Stimulated activated CD8-positive, alpha-beta memory T cell treated with anti-CD3 and anti-CD28 coated beads, Interleukin-4, amount 100 ng/mL, for 48 hours (primary cell): Measurements from ENCODE around the gene ACKR3.

Source experiments
- DNase-seq: peaks from one replicate; pipeline ENCODE4 v3.0.0-alpha.2; 2020

Gene ACKR3

DNA sequence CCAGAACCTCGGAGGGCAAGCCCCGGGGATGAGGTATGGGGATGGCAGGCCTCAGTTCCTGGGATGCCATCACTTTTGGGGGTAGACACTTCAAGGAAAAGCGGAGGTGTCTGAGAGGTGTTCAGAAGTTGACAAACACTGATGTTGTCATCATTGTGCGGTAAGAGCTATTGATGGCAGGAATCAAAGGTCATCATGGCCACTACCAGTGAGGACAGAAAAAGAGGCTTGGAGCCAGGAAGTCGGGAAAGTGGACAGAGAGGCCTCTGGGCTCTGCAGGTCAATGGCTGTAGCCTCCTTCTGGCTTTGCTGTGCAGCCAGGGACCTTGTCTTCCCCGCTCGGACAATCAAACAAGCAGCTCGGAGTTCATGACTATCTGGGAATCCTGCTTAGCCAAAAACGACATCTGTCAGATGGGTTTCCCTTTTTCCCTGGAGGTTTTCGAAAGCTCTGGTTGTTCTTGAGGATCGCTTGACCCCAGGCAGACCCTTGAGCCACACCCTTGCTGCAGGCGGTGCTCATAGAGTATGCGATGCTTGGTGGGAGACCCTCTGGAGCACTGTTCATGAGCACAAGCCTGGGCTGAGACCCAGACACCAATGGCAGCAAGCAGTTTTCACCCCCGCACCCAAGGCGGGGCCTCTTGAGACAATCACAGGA, 19.4 kb downstream of the ACKR3 start:
- no peak for DNase-seq

DNA sequence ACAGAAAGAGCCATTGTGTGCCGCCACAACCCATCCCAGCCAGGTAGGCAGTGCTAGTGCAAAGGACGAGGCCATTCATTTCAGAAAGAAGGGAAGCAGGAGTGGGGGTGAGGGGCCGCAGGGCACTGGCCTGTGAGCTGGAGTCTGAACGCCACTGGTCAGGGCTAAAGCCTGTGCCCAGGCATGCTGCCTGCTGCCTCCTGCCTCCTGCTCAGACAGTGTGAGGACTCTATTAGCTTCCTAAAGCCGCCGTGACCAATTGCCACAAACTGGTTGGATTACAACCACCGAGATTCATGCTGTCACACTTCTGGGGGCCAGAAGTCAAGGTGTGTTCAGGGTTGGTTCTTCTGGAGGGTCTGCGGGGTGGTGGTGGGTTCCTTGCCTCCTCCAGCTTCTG, 21.2 kb downstream of the ACKR3 start:
- DNase-seq, result no peak

DNA sequence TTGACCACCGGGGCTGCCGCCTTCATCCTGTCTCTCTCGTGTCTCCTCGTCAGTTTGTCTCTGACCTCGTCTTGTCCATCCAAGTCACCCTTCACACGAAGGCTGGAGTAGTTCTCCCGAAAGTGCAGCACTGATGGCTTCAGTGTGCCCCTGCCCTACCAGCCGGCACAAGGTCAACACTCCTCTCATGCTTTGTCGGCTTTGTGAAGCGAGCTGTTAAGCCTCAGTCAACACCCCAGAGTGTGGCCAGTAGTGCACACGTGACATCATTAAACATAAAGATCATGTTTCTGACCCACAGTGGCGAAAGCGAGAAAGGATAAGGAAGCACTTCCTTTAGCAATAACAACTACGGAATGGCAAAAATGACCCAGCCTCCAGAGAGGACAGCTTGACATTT, 23.2 kb downstream of the ACKR3 start:
- no peak for DNase-seq

DNA sequence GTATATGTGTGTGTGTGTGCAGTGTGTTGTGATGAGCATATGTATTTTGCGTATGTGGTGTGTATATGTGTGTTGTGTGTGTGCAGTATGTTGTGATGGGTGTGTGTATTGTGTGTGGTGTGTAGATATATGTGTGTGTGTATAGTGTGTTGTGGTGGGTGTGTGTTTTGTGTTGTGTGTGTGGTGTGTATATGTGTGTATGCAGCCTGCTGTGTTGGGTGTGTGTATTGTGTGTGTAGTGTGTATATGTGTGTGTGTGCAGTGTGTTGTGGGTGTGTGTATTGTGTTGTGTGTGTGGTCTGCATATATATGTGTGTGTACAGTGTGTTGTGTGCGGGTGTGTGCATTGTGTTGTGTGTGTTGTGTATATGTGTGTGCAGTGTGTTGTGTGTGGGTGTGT, 23.9 kb downstream of the ACKR3 start:
- no peak for DNase-seq

DNA sequence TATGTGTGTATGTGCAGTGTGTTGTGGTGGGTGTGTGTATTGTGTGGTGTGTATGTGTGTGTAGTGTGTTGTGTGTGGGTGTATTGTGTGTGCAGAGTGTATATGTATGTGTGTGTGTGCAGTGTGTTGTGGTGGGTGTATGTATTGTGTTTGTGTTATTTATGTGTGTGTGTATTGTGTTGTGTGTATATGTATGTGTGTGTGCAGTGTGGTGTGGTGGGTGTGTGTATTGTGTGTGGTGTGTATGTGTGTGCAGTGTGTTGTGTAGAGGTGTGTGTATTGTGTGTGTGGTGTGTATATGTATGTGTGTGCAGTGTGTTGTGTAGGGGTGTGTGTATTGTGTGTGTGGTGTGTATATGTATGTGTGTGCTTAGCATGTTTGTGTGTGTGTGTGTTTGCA, 24.3 kb downstream of the ACKR3 start:
- DNase-seq, result no peak

DNA sequence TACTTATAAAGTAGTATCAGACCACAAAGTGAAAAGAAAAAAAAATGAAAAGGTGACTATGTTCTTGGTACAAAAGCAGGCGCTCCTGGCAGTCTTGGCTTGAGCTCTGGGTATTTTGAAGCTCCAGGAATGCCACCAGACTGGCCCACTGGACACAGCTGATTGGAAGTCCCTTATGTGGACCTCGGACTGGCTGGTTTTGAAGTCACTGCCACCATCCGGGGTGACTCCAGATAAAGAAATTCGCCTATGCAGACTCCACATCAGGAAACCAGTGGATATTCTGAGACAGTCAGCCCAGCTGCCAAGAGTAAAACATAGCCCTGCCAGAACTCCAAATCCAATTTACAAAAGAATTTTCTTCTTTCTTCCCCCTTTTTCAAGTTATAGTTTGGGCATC, 28.0 kb downstream of the ACKR3 start:
- DNase-seq, result no peak

DNA sequence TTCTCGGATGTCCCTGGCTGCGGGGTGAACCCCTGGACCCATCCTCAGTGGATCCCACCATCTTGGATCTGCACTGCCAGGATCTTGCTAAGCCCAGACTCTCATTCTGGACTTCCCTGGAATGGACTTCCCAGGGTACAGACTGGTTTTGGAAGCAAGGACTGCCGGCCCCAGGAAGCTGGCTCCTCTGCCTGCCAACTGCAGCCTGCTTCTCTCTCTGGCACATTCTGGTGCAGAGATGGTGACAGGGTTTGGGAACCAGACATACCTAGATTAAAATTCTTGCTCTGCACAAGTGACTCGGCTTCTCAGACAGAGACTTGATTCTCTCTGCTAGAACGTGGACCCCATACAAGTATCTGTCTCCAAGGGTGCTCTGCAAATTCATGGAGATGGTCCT, 29.4 kb downstream of the ACKR3 start:
- DNase-seq, result no peak

DNA sequence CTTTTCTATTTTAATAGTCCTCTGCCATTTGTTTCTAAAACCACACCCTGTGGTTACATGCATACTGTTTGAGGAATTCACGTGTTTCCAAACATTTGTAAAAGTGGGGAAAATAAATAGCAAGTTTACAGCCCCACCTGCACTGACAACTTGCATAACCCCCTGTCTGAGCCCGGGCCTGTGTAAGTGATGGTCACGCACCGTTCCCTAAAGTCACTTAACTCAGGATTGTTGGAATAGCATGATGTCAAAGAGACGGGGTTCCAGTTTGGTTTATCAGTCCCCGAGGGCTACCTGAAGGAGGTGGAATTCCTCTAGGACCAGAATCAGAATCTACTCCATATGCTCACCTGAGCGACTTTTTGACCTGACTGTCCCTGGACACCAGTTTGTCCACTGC, 30.5 kb downstream of the ACKR3 start:
- no peak for DNase-seq

DNA sequence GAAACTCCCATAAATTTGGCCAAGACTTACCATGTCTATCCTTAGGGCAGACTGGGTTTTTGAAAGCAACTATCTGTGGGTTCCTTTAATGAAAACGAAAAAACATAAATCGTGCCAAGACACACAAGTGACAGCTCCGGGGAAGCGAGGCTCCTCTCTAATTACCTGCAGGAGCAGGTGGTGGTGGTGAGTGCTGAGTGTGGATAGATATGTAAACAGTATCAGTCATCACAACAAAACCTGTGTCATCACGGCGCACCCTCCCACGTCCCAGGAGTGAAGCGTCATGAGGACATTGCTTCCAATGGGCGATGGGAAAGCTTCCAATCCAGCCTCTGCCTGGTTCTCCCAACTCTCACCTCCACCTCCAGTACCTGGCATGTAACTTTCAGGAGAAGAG, 31.3 kb downstream of the ACKR3 start:
- DNase-seq, result no peak

DNA sequence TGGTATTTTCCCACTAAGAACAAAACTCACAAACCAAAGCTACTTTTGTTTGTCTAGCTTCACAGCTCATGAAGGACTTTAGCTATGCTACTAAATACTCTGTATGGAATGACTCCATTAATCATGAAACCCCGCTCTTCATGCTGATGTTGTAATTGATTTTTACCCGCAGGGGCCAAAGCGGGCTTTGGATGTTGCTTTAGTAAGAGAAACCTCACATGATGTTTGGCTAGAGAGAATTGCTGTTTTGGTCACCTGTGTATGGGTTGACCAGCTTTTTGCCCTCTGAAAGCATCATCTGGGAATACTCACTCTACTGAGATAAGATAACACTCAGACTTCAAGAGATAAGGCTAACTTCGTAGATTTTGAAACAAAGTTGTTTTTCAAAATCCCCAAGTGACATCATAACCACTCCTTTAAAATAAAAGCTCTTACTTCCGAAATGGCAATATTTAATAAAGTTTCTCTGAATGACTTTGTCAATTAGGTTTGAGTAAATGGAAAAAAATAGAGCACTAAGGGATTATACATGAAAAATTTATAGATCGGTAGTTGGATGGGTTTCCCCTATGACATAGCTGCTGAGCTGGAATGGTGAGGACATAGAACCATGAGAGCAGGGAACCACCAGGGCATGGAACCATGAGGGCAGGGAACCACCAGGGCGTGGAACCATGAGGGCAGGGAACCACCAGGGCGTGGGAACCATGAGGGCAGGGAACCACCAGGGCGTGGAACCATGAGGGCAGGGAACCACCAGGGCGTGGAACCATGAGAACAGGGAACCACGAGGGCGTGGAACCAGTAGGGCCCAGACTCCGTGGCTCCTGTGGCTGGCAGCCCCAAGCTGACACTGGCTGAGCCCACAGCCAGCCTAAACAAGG, 31.9 kb downstream of the ACKR3 start:
- no peak for DNase-seq

DNA sequence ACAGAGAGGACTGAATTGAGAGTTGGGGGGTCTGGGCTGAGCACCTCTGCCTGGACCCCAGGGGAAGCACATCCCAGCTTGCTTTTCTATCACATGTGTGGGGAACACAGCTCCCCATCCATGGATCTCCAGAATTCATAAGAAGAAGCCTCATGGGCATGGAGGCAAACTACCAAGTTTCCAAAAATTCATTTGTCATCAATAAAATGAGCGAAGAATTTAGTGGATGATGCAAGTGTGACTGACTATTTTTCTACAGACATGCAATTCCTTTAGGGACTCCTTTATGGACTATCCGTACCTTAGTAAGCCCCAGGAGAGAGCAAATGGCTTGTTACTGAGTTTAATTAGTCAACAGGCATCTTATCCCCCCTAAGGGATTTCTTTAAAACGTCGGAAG, 33.1 kb downstream of the ACKR3 start:
- no peak for DNase-seq

DNA sequence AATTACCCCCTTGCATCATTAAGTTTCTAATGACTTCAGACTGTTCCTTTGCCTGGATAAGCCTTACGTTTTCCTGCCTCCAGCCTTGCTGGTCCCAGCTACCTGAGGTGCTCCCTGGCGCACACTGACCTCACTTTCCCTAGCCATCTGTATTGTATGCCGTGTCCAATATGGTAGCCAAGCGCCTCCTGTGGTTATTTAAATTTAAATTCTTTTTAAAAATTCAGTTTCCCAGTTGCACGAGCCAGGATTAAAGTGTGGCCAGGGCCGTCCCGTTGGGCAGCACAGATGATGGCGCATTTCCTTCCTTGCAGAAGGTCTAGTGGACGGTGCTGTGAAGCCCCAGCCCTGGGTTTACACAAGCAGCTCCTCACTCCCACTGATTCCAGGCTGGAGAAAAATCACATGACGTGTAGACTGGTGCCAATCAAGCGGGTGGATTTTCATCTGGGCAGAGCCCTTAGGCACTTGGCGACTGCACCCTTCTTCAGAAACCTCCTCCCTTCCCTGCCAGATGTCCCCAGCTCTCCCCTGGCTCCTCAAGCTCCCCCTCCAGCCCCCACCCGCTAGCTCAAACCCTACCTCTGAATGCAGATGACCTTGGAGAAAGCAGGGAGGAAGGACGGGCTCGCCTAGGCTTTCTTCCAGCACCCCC, 33.9 kb downstream of the ACKR3 start:
- no peak for DNase-seq

DNA sequence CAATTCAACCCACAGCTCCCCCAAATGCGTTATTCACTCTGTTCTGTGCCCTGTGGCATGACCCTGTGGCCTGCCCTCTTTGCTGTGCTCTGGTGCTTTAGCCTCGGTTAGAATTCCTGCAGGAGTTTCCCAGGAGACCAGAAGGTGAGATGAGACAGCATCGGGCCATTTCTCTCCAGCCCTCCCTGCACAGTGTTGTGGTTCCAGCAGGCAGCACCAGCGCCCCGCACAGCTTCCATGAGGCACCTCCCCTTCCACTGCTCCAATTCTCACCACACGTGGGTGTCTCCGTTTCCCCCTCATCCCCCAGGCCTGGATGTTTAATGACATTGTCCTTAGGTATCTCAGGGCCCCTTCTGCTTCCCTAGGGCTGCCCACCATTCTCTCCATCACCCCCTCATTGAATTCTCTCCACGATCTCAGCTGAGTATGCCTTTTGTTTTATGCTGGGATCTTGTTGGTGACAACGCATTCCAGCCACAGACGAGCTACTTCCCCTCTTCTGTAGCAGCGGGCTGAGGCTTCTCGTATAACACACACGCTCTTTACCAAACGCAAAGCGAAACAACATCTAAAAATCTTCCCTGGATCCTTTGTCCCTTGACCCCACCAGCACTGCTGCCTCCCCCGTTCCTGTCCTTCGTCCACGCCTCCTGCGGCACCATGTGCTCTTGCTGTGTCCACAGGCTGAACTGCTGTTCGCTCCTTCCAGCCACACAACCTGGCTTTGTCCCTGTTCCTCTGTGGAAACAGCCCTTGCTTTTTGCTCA, 35.1 kb downstream of the ACKR3 start:
- DNase-seq, result no peak

DNA sequence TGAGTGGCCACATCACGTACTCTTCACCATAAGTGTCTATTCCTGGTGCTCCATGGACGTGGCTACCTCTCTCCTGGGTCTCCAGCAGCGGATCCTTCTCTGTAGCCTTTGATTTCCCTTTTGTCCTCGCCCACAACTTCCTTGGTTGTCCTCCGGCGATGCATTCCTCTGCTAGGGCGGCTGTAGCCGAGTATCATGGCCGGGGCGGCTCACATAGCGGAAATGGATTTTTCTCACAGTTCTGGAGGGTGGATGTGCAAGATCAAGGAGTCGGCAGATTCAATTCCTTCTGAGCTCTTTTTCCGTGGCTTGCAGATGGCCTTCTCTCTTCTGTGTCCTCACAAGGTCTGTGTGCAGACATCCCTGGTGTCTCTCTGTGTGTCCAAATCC, 35.7 kb downstream of the ACKR3 start:
- no peak for DNase-seq

DNA sequence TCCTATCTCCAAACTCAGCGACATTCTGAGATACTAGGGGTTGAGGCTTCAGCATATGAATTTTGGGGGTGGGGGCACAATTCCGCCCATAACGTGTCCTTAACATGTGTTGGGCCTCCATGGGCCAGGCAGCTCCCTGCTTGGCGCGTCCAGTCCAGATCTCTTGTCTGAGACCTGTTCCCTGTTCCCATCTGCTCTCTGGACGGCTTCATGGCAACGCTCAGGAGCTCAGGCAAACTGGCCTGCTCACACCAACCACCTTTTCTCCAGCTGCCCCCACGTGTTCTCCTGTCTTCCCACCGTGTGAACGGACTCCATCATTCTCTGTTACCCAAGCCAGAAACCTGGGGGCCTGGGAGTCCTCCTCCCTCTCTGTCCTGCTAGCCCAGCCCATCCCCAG, 36.4 kb downstream of the ACKR3 start:
- no peak for DNase-seq

DNA sequence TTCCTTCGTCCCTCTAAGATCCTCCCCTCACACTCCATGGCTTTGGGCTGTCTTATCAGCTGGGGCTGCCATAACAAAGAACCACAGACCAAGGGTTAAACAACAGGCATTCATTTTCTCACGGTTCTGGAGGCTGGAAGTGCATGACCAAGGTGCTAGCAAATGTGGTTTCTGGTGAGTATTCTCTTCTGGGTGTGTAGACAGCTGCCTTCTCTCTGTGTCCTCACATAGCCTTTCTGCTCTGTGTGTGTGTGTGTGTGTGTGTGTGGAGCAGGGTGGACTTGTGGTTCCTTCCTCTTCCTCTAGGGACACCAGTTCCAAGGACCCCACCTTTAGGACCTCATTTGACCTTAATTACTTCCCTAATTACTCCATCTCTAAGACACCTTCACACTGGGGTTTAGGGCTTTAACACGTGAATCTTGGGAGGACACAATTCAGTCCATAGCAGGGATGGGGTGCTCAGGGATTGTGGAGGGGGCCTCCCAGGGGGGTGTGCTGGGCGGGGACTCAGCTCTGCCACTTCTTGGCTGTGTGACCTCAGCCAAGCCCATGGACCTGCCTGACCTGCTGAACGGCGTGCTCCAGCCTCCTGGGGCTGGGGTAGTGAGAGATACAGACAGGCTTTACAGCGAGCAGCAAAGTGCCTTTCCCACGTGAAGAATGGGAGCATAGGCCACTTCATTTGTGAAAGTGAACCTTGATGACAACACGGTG, 38.0 kb downstream of the ACKR3 start:
- peak; percentile 23 for DNase-seq

DNA sequence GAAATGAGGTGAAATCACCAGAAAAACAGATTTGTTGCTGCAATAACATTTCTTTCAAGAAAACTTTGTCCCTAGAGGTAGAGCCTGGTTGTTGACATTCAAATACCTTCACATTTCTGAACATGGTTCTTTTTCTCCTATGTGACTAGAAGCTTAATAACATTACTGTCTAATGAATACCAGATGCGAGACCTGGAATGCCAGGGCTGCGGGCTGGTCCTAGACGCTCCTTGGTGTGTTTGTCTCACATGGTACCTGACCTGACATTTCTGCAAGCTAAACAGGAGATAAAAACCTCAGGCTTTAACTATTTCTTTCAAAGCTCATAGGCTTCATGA, 38.5 kb downstream of the ACKR3 start:
- DNase-seq, result no peak

DNA sequence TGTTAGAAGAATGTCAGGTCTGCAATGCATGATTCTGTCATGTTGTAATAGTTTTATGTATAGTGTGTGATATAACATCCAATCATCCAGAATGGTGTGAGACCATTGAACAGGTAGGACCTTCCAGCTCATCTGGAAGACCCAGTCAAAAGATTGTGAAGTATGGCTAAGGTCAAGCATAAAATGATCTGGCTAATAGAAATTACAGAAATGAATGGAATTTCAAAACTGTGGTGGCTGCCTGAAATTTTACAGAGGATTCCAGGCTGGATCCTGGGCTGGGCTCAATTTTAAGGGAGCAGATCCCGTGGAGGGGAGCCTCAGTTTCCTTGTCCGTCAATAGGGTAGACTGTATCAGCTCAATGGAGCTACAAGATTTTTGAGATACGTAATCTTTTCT, 39.1 kb downstream of the ACKR3 start:
- DNase-seq, result no peak

DNA sequence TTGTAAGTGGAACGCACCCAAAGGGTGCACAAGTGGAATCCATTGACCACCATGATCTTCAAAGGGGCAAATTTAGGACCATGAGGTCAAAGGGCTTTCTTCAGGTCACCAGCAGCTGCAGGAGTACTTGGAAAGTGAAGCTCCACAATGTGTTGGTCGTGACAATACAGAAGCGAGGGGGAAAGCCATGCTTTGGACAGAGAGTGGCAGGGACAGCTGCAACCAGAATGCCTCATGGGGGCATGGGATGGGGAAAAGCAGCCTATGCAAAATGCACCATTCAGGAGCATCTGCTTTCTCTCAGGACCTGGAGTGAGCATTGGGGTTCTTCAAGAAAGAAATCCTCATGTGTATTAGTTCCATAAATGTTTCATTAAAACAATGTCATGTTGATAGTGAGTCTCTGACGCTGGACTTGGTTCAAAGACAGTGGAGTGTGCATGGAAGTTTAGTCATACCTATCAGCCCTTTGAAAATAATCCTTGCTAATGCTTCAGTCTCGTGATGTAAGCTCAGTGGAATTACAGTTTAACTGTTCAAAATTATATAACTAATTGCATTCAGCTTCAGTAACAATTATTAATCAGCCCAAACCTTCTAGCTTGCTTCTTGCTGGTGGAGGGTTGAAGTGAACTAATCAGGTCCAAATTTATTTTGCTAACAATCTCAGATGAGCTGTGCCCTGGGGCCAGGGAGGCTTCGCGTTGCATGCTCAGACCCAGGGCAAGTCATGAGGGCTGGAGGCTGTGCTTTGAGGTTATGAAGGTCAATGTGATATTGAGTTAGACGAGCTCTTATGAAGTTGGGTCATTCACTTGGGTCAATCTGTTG, 41.6 kb downstream of the ACKR3 start:
- no peak for DNase-seq

DNA sequence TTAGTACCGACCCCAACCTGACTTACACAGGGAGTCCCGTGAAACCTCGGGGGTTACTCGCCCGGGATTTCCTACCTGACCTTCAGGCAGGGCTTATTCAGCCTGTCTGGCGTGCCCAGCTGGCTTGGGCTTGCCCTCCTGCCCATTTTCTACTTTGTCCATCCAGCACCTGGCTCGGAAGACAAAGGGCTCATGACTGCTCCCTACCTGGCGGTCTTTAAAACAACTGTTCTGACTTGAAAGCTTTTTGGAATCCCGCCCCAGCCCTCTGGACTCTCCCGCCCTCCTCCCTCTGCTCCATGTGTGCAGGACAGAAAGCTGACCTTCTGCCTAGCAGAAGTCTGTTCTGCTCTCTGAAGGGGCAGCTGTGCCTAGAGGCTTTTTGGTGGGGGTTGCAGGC, 43.1 kb downstream of the ACKR3 start:
- DNase-seq, result no peak

DNA sequence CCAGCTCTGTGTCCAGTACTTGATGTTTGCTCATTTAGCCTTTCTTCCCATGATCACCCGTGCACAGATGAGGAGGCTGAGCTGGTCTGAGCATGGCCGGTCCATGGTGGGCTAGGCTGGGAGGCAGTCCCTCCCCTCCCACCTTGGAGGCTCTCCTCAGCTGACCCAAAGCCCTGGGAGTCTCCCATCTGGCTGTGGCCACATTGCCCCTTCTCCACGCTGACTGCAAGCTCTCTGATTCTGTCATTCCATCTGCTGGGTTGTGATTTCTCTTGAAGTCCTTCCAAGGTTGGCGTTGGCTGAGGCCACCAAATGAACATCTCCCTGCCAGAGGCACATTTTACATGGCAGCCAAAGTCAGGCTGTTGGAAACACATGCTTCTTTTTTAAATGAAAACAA, 44.0 kb downstream of the ACKR3 start:
- DNase-seq, result no peak

DNA sequence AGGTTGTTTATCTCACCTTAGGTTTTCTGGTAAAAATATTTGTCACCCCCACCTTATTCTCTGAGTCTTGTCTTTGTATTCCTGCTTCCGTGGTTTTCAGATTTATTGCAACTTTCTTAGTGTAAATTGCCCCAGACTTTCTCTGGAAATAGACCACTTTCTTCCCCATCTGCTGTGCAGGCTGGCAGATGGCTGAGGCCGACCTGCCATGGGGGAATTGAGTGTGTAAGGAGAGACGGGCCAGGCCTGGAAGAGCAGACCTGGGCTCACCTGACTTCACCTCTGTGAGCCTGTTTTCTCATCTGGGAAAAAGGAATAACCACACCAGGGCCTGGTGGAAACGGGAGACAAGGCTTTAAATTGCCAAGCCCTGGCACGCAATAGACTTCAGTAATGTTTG, 44.9 kb downstream of the ACKR3 start:
- no peak for DNase-seq
